H9 (cell line): ENCODE measurements around the gene AFF1. TPM values are rescaled to one million over a fixed set of nuclear protein-coding genes. Genes with fewer than 3 reads are reported as not detected.

Experiments
- DNase-seq: peaks from one replicate; pipeline ENCODE4 v3.0.0-alpha.2; 2017
- H2AFZ ChIP-seq: one replicate; pipeline ENCODE4 v1.6.1; 2013; ENCODE audit warnings: mild to moderate bottlenecking, low read length, control low read depth, moderate library complexity
- H2AK5ac ChIP-seq: 2 replicates; pipeline ENCODE4 v1.6.1; 2013; ENCODE audit warnings: low read length, control low read depth, mixed read lengths; ENCODE audit not compliant: insufficient read length
- H2BK120ac ChIP-seq: one replicate; pipeline ENCODE4 v1.6.1; 2013; ENCODE audit warnings: low read depth, mild to moderate bottlenecking, low read length, control low read depth, inconsistent platforms; ENCODE audit not compliant: poor library complexity, severe bottlenecking
- H2BK12ac ChIP-seq: 2 replicates; pipeline ENCODE4 v1.6.1; 2013; ENCODE audit warnings: low read length, control low read depth, mixed read lengths, low read depth; ENCODE audit not compliant: insufficient read length
- H2BK15ac ChIP-seq: 2 replicates; pipeline ENCODE4 v1.6.1; 2013; ENCODE audit warnings: low read depth, low read length, control low read depth
- H2BK20ac ChIP-seq: one replicate; pipeline ENCODE4 v1.6.1; 2013; ENCODE audit warnings: low read depth, mild to moderate bottlenecking, low read length, control low read depth, inconsistent platforms; ENCODE audit not compliant: poor library complexity, severe bottlenecking
- H2BK5ac ChIP-seq: 2 replicates; pipeline ENCODE4 v1.6.1; 2013; ENCODE audit warnings: low read length, control low read depth, mixed read lengths; ENCODE audit not compliant: insufficient read length
- H3K14ac ChIP-seq: 2 replicates; pipeline ENCODE4 v1.6.1; 2013; ENCODE audit warnings: low read length, control low read depth; ENCODE audit not compliant: insufficient read depth
- H3K18ac ChIP-seq: 2 replicates; pipeline ENCODE4 v1.6.1; 2013; ENCODE audit warnings: low read depth, mild to moderate bottlenecking, mixed read lengths, low read length, control low read depth; ENCODE audit not compliant: insufficient read length
- H3K23ac ChIP-seq: 2 replicates; pipeline ENCODE4 v1.6.1; 2013; ENCODE audit warnings: low read length, control low read depth, mixed read lengths, low read depth; ENCODE audit not compliant: insufficient read length
- H3K23me2 ChIP-seq: 2 replicates; pipeline ENCODE4 v1.6.1; 2013; ENCODE audit warnings: low read depth, mild to moderate bottlenecking, mixed read lengths, low read length, control low read depth; ENCODE audit not compliant: insufficient read length, poor library complexity, severe bottlenecking
- H3K27ac ChIP-seq: 2 replicates; pipeline ENCODE4 v1.5.1; 2013; ENCODE audit warnings: low read length, control low read depth, mixed read lengths, low read depth; ENCODE audit not compliant: insufficient read length
- H3K27me3 ChIP-seq: 2 replicates; pipeline ENCODE4 v1.6.1; 2013; ENCODE audit warnings: low read length, control low read depth, inconsistent platforms; ENCODE audit not compliant: insufficient read depth
- H3K4ac ChIP-seq: 2 replicates; pipeline ENCODE4 v1.6.1; 2013; ENCODE audit warnings: low read depth, mild to moderate bottlenecking, control low read depth, inconsistent platforms, low read length, moderate library complexity
- H3K4me1 ChIP-seq: 2 replicates; pipeline ENCODE4 v1.6.1; 2013; ENCODE audit warnings: low read length, control low read depth, inconsistent platforms; ENCODE audit not compliant: insufficient read depth
- H3K4me2 ChIP-seq: 2 replicates; pipeline ENCODE4 v1.6.1; 2013; ENCODE audit warnings: low read length, control low read depth, mixed read lengths; ENCODE audit not compliant: insufficient read length, insufficient read depth
- H3K56ac ChIP-seq: 2 replicates; pipeline ENCODE4 v1.6.1; 2013; ENCODE audit warnings: low read depth, mild to moderate bottlenecking, mixed read lengths, low read length, control low read depth; ENCODE audit not compliant: insufficient read length
- H3K79me1 ChIP-seq: 2 replicates; pipeline ENCODE4 v1.6.1; 2013; ENCODE audit warnings: low read depth, mild to moderate bottlenecking, moderate library complexity, low read length, control low read depth, inconsistent platforms; ENCODE audit not compliant: insufficient read depth, poor library complexity, severe bottlenecking
- H3K79me2 ChIP-seq: 2 replicates; pipeline ENCODE4 v1.6.1; 2013; ENCODE audit warnings: low read length, control low read depth, inconsistent platforms; ENCODE audit not compliant: insufficient read depth
- H3K9ac ChIP-seq: 2 replicates; pipeline ENCODE4 v1.6.1; 2013; ENCODE audit warnings: low read length, control low read depth, mixed read lengths; ENCODE audit not compliant: insufficient read length; ENCODE audit errors: extremely low read depth
- H3K9me3 ChIP-seq: one replicate; pipeline ENCODE4 v1.6.1; 2013; ENCODE audit warnings: low read depth, low read length, inconsistent platforms; ENCODE audit not compliant: control insufficient read depth
- H3T11ph ChIP-seq: one replicate; pipeline ENCODE4 v1.6.1; 2013; ENCODE audit warnings: mild to moderate bottlenecking, low read length, control low read depth, inconsistent platforms
- H4K20me1 ChIP-seq: one replicate; pipeline ENCODE4 v1.6.1; 2013; ENCODE audit not compliant: control insufficient read depth, insufficient read length, insufficient read depth
- H4K5ac ChIP-seq: 2 replicates; pipeline ENCODE4 v1.6.1; 2013; ENCODE audit warnings: low read depth, mild to moderate bottlenecking, mixed read lengths, low read length, control low read depth; ENCODE audit not compliant: insufficient read length
- H4K8ac ChIP-seq: replicated peaks from 2 replicates; pipeline ENCODE4 v1.6.1; 2013; ENCODE audit warnings: low read length, control low read depth, mixed read lengths, low read depth; ENCODE audit not compliant: insufficient read length
- H4K91ac ChIP-seq: 2 replicates; pipeline ENCODE4 v1.6.1; 2013; ENCODE audit warnings: low read depth, mild to moderate bottlenecking, moderate library complexity, mixed read lengths, low read length, control low read depth; ENCODE audit not compliant: insufficient read length
- H3K27ac Mint-ChIP-seq, 3 experiments: 2 replicates in 2 of 3; 3 replicates in 1 of 3; pipeline ENCODE4 v1.8.0; 2020 to 2021; ENCODE audit warnings: mixed read lengths in 3 of 3, mild to moderate bottlenecking in 1 of 3, moderate library complexity in 1 of 3
- H3K27me3 Mint-ChIP-seq: 2 replicates; pipeline ENCODE4 v1.8.0; 2021; ENCODE audit warnings: low read depth, mild to moderate bottlenecking, moderate library complexity, mixed read lengths
- H3K36me3 Mint-ChIP-seq, 3 experiments: 2 replicates in 2 of 3; 3 replicates in 1 of 3; pipeline ENCODE4 v1.8.0; 2020 to 2021; ENCODE audit warnings: low read depth in 3 of 3, mixed read lengths in 3 of 3; ENCODE audit not compliant: insufficient read depth in 1 of 3
- H3K4me1 Mint-ChIP-seq, 2 experiments: 2 replicates each; pipeline ENCODE4 v1.8.0; 2020; ENCODE audit warnings: mixed read lengths in 2 of 2
- H3K4me3 Mint-ChIP-seq, 2 experiments: 2 replicates in 1 of 2; 3 replicates in 1 of 2; pipeline ENCODE4 v1.8.0; 2020 to 2021; ENCODE audit warnings: mild to moderate bottlenecking in 2 of 2, mixed read lengths in 2 of 2, moderate library complexity in 1 of 2
- H3K9me3 Mint-ChIP-seq, 2 experiments: 2 replicates in 1 of 2; 3 replicates in 1 of 2; pipeline ENCODE4 v1.8.0; 2020; ENCODE audit warnings: mild to moderate bottlenecking in 2 of 2, mixed read lengths in 2 of 2, moderate library complexity in 1 of 2
- WGBS: extraction: QIAGEN DNeasy Blood & Tissue Kit; methylation state at CpG from one replicate; pipeline ENCODE4 v1.1.7; 2013; ENCODE audit warnings: missing lambda C conversion rate, low lambda C conversion rate, mixed read lengths; ENCODE audit not compliant: insufficient read length; ENCODE audit errors: extremely low coverage; 5-methylcytosine and 5-hydroxymethylcytosine counted together
- total RNA-seq: library from RNA; stranded (reverse); gene quantifications from 2 replicates; pipeline ENCODE4 v1.2.1, GENCODE V29; 2021
- TF ChIP-seq, protein P1 (sequence below): fragments of 200-600 bp; sonication (generic); conservative IDR thresholded peaks from 3 replicates; pipeline ENCODE4 v1.8.0; 2021; ENCODE audit warnings: antibody characterized with exemption, mild to moderate bottlenecking

The AFF1 gene
- total RNA-seq, 1 experiment from 2014 or later = 74.5 TPM

DNA sequence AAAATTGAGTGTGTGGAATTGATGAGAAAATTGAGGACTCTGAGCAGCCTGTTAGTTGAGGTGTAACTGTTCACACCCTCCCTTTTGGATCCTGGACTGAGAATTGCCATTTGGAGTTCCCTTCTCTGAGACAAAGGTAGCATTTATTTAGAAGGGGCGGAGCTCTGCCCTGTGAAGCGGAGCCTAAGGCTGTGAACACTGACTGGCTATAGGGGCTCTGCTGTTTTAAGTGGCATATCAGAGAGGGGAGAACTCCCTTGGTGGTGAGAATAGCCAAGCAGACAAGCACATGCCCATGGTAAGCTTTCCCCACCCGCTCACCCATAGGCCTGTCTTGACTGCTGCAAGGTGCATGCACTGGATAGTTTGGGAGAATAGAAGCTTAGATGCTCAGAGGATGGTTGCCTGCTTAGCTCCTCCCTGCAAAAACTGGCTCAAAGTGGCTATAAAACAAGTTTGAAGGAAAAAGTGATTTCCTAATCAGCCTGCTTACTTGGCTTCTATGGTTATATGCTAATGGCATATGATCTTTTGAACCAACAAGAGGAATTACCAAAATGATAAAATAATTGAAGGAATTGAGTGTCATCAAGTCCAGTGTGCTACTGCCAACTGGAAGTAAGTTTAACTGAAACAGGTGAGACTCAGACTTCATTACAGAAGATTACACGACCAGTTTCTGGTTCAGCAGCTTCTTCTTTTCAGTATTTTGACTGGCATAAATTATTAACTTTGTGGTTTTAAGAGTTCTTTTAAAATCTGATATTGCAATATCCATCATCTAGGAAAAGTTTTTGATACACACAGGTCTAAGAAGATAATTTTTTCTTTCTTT lies 108.4 kb downstream of the AFF1 start:
- no peaks in the 10 kb centered on the region for H4K20me1 ChIP-seq
- H3K4me3 Mint-ChIP-seq = no peak overlapping the region
- H4K8ac ChIP-seq = no peak overlapping the region
- no peak overlapping the region for H3T11ph ChIP-seq
- peaks cover 18% of the 10 kb centered on the region for H3K79me2 ChIP-seq
- H3K14ac ChIP-seq = no peak overlapping the region
- no peaks in the 10 kb centered on the region for H3K27me3 Mint-ChIP-seq
- no peaks in the 10 kb centered on the region for H3K9me3 ChIP-seq
- H2BK20ac ChIP-seq = no peak overlapping the region
- no peak overlapping the region for H3K23ac ChIP-seq
- H3K36me3 Mint-ChIP-seq = peaks cover 6 to 16% (median 12%) of the 10 kb centered on the region in 3 experiments
- no peak overlapping the region for H3K9ac ChIP-seq
- H3K18ac ChIP-seq = no peak overlapping the region
- DNase-seq = no peak
- H3K4me1 ChIP-seq = peaks cover 13% of the 10 kb centered on the region; the same call in 1 of the 2 replicates
- H3K27ac ChIP-seq = no peak overlapping the region
- no peak overlapping the region for H3K4me2 ChIP-seq
- no peak overlapping the region for H2BK120ac ChIP-seq
- no peak overlapping the region for H4K91ac ChIP-seq
- whole genome bisulfite sequencing = no CpG with 5 or more reads among the region's 4 CpGs
- H3K27me3 ChIP-seq = no peaks in the 10 kb centered on the region
- no peak overlapping the region for H2AFZ ChIP-seq
- TF ChIP-seq, protein P1, sequence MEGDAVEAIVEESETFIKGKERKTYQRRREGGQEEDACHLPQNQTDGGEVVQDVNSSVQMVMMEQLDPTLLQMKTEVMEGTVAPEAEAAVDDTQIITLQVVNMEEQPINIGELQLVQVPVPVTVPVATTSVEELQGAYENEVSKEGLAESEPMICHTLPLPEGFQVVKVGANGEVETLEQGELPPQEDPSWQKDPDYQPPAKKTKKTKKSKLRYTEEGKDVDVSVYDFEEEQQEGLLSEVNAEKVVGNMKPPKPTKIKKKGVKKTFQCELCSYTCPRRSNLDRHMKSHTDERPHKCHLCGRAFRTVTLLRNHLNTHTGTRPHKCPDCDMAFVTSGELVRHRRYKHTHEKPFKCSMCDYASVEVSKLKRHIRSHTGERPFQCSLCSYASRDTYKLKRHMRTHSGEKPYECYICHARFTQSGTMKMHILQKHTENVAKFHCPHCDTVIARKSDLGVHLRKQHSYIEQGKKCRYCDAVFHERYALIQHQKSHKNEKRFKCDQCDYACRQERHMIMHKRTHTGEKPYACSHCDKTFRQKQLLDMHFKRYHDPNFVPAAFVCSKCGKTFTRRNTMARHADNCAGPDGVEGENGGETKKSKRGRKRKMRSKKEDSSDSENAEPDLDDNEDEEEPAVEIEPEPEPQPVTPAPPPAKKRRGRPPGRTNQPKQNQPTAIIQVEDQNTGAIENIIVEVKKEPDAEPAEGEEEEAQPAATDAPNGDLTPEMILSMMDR = no peak
- no peak overlapping the region for H3K56ac ChIP-seq
- H4K5ac ChIP-seq = no peak overlapping the region
- H2AK5ac ChIP-seq = no peak overlapping the region
- no peak overlapping the region for H2BK5ac ChIP-seq
- peaks cover 38 to 39% of the 10 kb centered on the region in 2 experiments for H3K4me1 Mint-ChIP-seq
- no peaks in the 10 kb centered on the region for H3K79me1 ChIP-seq
- H3K4ac ChIP-seq = no peak overlapping the region
- no peak overlapping the region for H2BK12ac ChIP-seq
- no peak overlapping the region for H2BK15ac ChIP-seq
- no peaks in the 10 kb centered on the region for H3K9me3 Mint-ChIP-seq
- peak overlapping the region in 1 of 3 experiments; percentile 38; a peak in 3 of 7 replicates for H3K27ac Mint-ChIP-seq
- no peaks in the 10 kb centered on the region for H3K23me2 ChIP-seq
